Heart left ventricle (tissue), 16 donors: Measurements from ENCODE around the gene RBM33. TPM values are rescaled to one million over a fixed set of nuclear protein-coding genes. Genes with fewer than 3 reads are reported as not detected.

ENCODE experiments used
- ATAC-seq, 4 donors: fragments of 200-7000 bp; cut with Tn5 transposase; one replicate each; pipeline ENCODE4 v1.9.1; 2020 to 2022; ENCODE audit warnings: moderate library complexity in 4 of 4, mild to moderate bottlenecking in 3 of 4, moderate number of reproducible peaks in 1 of 4
- DNase-seq, 5 donors: peaks; one replicate each; pipeline ENCODE4 v3.0.0-alpha.2; 2020
- H3K27ac ChIP-seq, 12 donors: fragments of 200-600 bp; sonication (generic) in 4 of 12; one replicate each; pipeline versions ENCODE4 v1.5.0 to v1.8.0; 2016 to 2022; ENCODE audit warnings: mild to moderate bottlenecking in 2 of 12
- H3K27me3 ChIP-seq, 9 donors: fragments of 200-600 bp; sonication (generic) in 2 of 9; one replicate each; pipeline versions ENCODE4 v1.5.1 to v1.8.0; 2016 to 2022; ENCODE audit warnings: mild to moderate bottlenecking in 3 of 9
- H3K36me3 ChIP-seq, 9 donors: fragments of 200-600 bp; sonication (generic) in 2 of 9; one replicate each; pipeline versions ENCODE4 v1.5.0 to v1.8.0; 2018 to 2022; ENCODE audit warnings: mild to moderate bottlenecking in 2 of 9
- H3K4me1 ChIP-seq, 12 donors: fragments of 200-600 bp; sonication (generic) in 4 of 12; one replicate each; pipeline versions ENCODE4 v1.5.0 to v1.8.0; 2016 to 2022; ENCODE audit warnings: mild to moderate bottlenecking in 3 of 12
- H3K4me3 ChIP-seq, 12 donors: fragments of 200-600 bp; sonication (generic) in 4 of 12; one replicate each; pipeline versions ENCODE4 v1.5.0 to v1.8.0; 2017 to 2022; ENCODE audit warnings: mild to moderate bottlenecking in 9 of 12, moderate library complexity in 4 of 12
- H3K9me3 ChIP-seq, 12 donors: fragments of 200-600 bp; sonication (generic) in 4 of 12; one replicate each; pipeline versions ENCODE4 v1.5.0 to v1.8.0; 2016 to 2022; ENCODE audit warnings: mild to moderate bottlenecking in 1 of 12
- POLR2A ChIP-seq, 2 donors: fragments of 450-650 bp; IDR thresholded peaks; one replicate each; pipeline ENCODE4 v1.6.1; 2017; ENCODE audit warnings: antibody characterized with exemption in 2 of 2, mild to moderate bottlenecking in 2 of 2, moderate library complexity in 2 of 2
- WGBS, 4 donors: extraction: QIAGEN DNeasy Blood & Tissue Kit in 2 of 4; methylation state at CpG; one replicate each; pipeline versions ENCODE4 v1.1.5 to v1.1.7; 2013 to 2018; 5-methylcytosine and 5-hydroxymethylcytosine counted together
- intact Hi-C, 10 donors: fragments of 100-400 bp; cut with DNase I; formaldehyde crosslinking; loops; one replicate each; pipeline versions ENCODE4 v1.11.1 to v1.14.2; 2022
- polyA plus RNA-seq, 2 donors: library from polyadenylated mRNA; stranded (reverse); fragments of 200-250 nt; gene quantifications; one replicate each; pipeline ENCODE4 v1.2.3, GENCODE V29; 2013
- total RNA-seq, 9 donors: library from RNA; depleted of rRNA in 2 of 9; stranded (reverse); fragments of >200 nt in 2 of 9; fragmentation: NEBNext Ultra II Directional in 3 of 9; extraction: Animal tissue kit (Norgen Biotek cat#: 25700) in 3 of 9; gene quantifications; one replicate each; pipeline versions ENCODE4 v1.1.0 to v1.2.4, GENCODE V29; 2016 to 2023
- TF ChIP-seq, protein P1 (sequence below), 12 donors: fragments of 200-600 bp; sonication (generic) in 4 of 12; IDR thresholded peaks; one replicate each; pipeline versions ENCODE4 v1.5.0 to v1.8.0; 2018 to 2022; ENCODE audit warnings: antibody characterized with exemption in 12 of 12, mild to moderate bottlenecking in 5 of 12
- donor health status: ischemic (EF 13 %, LVEDD 7.1; RV severe dilation, severe dysfunction).
- donor health status: healthy with polysubstance abuse.
- donor health status: DM: no; HTN: yes; CAD: no.
- donor health status: DM: no; HTN: no; CAD: no.
- donor health status: ischemic (EF 25% LVEDD 6.9; RV normal size, moderate dysfunction).
- donor health status: ischemic (EF 25% LVEDD 5.7; RV mildly dilated, moderate dysfunction).
- donor health status: healthy.
- donor health status: DM: yes; HTN: yes; CAD: no.
- donor health status: ischemic (EF 35%, LVEDD 5.7; RV mildly dilated, moderate dysfunction).
- donor health status: nonischemic (EF 11% LVEDD 7.7; RV severe dilation, severe dysfunction).
- donor health status: DM: yes; HTN: yes; CAD: no.
- donor health status: PGD.
- donor health status: ischemic (EF 29% LVEDD 5.4; RV normal size, mild dysfunction).
- donor health status: nonischemic (EF 23%, LVEDD 6.1; RV moderate dilation, normal function).

Gene RBM33
- total and polyA plus RNA-seq, 11 donors = 13.1 to 40.8 (median 30.2) TPM

- WGBS, 4 donors = 78 to 81% (median 79%) methylated on average over 10 to 11 of the region's 11 CpGs
- TF ChIP-seq POLR2A (IDR thresholded peaks at IDR 0.05) = no peak
- TF ChIP-seq, protein P1, sequence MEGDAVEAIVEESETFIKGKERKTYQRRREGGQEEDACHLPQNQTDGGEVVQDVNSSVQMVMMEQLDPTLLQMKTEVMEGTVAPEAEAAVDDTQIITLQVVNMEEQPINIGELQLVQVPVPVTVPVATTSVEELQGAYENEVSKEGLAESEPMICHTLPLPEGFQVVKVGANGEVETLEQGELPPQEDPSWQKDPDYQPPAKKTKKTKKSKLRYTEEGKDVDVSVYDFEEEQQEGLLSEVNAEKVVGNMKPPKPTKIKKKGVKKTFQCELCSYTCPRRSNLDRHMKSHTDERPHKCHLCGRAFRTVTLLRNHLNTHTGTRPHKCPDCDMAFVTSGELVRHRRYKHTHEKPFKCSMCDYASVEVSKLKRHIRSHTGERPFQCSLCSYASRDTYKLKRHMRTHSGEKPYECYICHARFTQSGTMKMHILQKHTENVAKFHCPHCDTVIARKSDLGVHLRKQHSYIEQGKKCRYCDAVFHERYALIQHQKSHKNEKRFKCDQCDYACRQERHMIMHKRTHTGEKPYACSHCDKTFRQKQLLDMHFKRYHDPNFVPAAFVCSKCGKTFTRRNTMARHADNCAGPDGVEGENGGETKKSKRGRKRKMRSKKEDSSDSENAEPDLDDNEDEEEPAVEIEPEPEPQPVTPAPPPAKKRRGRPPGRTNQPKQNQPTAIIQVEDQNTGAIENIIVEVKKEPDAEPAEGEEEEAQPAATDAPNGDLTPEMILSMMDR (IDR thresholded peaks at IDR 0.05) = no peak
- no peaks in the 10 kb centered on the region for H3K36me3 ChIP-seq
- no peak for ATAC-seq
- peaks cover 0 to 4% (median 0%) of the 10 kb centered on the region in 12 donors for H3K9me3 ChIP-seq
- no peak overlapping the region for H3K4me3 ChIP-seq
- no peaks in the 10 kb centered on the region for H3K4me1 ChIP-seq
- intact Hi-C loops = no loop called here
- H3K27me3 ChIP-seq = peaks cover 0 to 56% (median 7%) of the 10 kb centered on the region in 9 donors
- peak in 2 of 5 donors; percentile 2 to 55 for DNase-seq
- no peak overlapping the region for H3K27ac ChIP-seq
Measured at GRCh38 chr7:155821851-155822250, 177.4 kb downstream of the RBM33 start.

GRCh38 chr7:155824227-155824886 lies 179.9 kb downstream of the RBM33 start:
- Histone ChIP-seq H3K4me1 (no peaks in the 10 kb centered on the region), H3K27ac (no peak overlapping the region), H3K4me3 (no peak overlapping the region), H3K27me3 (peaks cover 0 to 49% (median 5%) of the 10 kb centered on the region in 9 donors), H3K36me3 (no peaks in the 10 kb centered on the region), H3K9me3 (no peaks in the 10 kb centered on the region)
- intact Hi-C loops = no loop called here
- DNase-seq (peak in 2 of 5 donors; percentile 10 to 26), ATAC-seq (no peak)
- WGBS, 4 donors = 82 to 85% (median 83%) methylated on average over 17 of the region's 17 CpGs
- TF ChIP-seq POLR2A (IDR thresholded peaks at IDR 0.05) = no peak
- TF ChIP-seq, protein P1 (IDR thresholded peaks at IDR 0.05) = no peak

- no peaks in the 10 kb centered on the region for H3K9me3 ChIP-seq
- H3K27ac ChIP-seq = no peak overlapping the region
- no peaks in the 10 kb centered on the region for H3K4me1 ChIP-seq
- no peak overlapping the region for H3K4me3 ChIP-seq
- no peak for ATAC-seq
- H3K36me3 ChIP-seq = no peaks in the 10 kb centered on the region
- no peak for DNase-seq
- 43 to 55% (median 48%) methylated on average over 3 of the region's 3 CpGs for WGBS, 4 donors
- peaks cover 0 to 46% (median 6%) of the 10 kb centered on the region in 9 donors for H3K27me3 ChIP-seq
- no peak for TF ChIP-seq POLR2A (IDR thresholded peaks at IDR 0.05)
- TF ChIP-seq, protein P1 (IDR thresholded peaks at IDR 0.05) = no peak
- intact Hi-C loops = no loop called here
Measured at GRCh38 chr7:155825336-155825735, 180.9 kb downstream of the RBM33 start.

- H3K9me3 ChIP-seq = no peaks in the 10 kb centered on the region
- H3K4me3 ChIP-seq = no peak overlapping the region
- H3K27me3 ChIP-seq = peaks cover 0 to 37% (median 5%) of the 10 kb centered on the region in 9 donors
- TF ChIP-seq, protein P1 (IDR thresholded peaks at IDR 0.05) = no peak
- no peak overlapping the region for H3K27ac ChIP-seq
- no peak for ATAC-seq
- 75 to 81% (median 76%) methylated on average over 12 to 17 of the region's 17 CpGs for WGBS, 4 donors
- peak in 2 of 5 donors; percentile 15 to 42 for DNase-seq
- H3K4me1 ChIP-seq = no peaks in the 10 kb centered on the region
- intact Hi-C loops = no loop called here
- no peaks in the 10 kb centered on the region for H3K36me3 ChIP-seq
Measured at GRCh38 chr7:155829796-155830470, 185.5 kb downstream of the RBM33 start.
